ENCODE measurements around the gene RPSA. TPM values are rescaled to one million over a fixed set of nuclear protein-coding genes. Genes with fewer than 3 reads are reported as not detected.
A peak's percentile ranks its signal among the peaks of the same experiment; 100 is the strongest.

RPSA gene
- polyA plus RNA-seq, 2 of the 4 experiments (the other 2 are of a cell fraction) = 2,484 to 3,141 TPM

DNA sequence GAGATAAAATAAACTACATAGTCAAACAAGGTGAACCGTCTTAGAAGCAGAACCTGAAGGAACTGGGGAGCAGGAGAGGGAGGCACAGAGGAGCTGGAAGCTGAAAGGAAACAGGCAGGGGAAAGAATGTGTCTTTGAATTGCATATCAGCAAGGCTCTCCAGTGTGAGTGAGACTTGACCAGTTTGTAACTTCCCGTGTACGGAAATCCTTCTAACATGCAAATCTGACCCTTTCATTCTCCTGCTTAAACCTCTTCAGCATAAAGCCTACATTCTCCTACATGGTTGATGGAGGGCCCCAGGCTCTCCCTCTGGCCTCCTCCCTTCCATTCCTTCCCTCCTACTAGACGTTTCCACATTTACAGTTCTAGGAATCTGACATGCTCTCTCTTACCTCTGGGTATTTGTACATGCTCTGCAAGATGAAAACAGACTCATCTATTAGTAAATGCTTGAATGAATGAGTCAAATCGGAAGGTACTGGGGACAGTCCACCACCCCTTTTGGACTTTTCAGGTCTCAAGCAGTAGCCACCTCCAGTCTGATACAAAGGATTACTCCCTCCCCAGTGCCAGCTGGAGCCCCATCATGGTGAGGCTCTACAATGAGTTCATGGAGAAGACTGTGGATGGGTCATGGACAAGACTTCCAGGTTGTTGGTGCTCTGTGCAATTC, 29.4 kb upstream of the RPSA start:
- H3K27ac ChIP-seq = no peak overlapping the region
- H3K4me2 ChIP-seq = no peak overlapping the region
- WGBS (ENCODE audit: missing lambda C conversion rate) = 41% methylated on average over 5 of the region's 5 CpGs
- no peaks in the 10 kb centered on the region for H3K9me3 ChIP-seq
- no peak overlapping the region for H3K4me3 ChIP-seq
- FAIRE-seq (no peak), DNase-seq (ENCODE audit: low read depth in 1 of 2, low spot score in 1 of 2) (no peak), ATAC-seq (no peak)
- ChIA-PET POLR2A (no interaction called here), CTCF (interaction anchor here (1.3 to 2.5 kb wide), 4 partner anchors 10 to 187 kb away, joined by 3 to 8 read pairs (median 4); partner anchors contain the start of gene XIRP1)
- TF ChIP-seq ZSCAN20 (CRISPR knock-in tag; IDR thresholded peaks at IDR 0.05) = no peak
- no peak for TF ChIP-seq TP53 (CRISPR knock-in tag; IDR thresholded peaks at IDR 0.05)
- no peak for TF ChIP-seq CBX8 (IDR thresholded peaks at IDR 0.05)
- TF ChIP-seq KDM5A (IDR thresholded peaks at IDR 0.05) = no peak
- no peak for TF ChIP-seq FOSB (CRISPR knock-in tag; IDR thresholded peaks at IDR 0.05)
- H3K4me1 ChIP-seq = no peaks in the 10 kb centered on the region

- CTCF ChIA-PET = interaction anchor here (0.9 to 2.5 kb wide), 11 partner anchors 9 to 251 kb away, joined by 3 to 9 read pairs (median 4); partner anchors contain the start of genes CX3CR1 and XIRP1
Observed at GRCh38 chr3:39378088-39378487, 28.4 kb upstream of the RPSA start.

DNA sequence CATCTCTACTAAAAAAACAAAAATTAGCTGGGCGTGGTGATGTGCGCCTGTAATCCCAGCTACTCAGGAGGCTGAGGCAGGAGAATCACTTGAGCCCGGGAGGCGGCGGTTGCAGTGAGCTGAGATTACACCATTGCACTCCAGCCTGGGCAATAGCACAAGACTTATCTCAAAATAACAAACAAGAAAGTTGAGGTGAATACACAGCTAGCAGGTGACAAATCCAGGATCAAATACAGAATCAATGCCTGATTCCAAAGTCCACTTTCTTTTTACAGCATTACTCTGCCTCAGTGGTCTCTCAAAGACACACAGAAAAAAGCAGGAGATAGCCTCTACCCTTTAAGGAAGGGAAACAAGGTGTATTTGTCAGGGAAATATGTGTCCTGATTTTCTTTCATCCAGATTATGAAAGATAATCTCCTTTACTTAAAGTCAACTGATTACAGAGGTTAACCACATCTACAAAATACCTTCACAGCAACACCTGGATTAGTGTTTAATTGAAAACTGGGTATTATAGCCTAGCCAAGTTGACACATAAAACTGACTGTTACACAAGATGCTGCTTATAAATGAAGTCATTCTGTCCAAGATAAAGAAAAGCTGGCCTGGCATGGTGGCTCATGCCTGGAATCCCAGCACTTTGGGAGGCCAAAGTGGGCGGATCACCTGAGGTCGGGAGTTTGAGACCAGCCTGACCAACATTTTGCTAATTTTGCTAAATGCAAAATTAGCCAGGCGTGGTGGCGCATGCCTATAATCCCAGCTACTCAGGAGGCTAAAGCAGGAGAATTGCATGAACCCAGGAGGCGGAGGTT, 27.4 kb upstream of the RPSA start:
- Histone ChIP-seq H3K4me1 (peaks cover 5% of the 10 kb centered on the region; the same call in 1 of the 3 replicates), H3K4me2 (no peak overlapping the region), H3K4me3 (no peak overlapping the region), H3K9me3 (no peaks in the 10 kb centered on the region), H3K27ac (no peak overlapping the region)
- DNase-seq (ENCODE audit: low read depth in 1 of 2, low spot score in 1 of 2) (no peak), ATAC-seq (no peak), FAIRE-seq (no peak)
- ChIA-PET CTCF (interaction anchor here (1.3 to 2.5 kb wide), 4 partner anchors 87 to 190 kb away, joined by 4 to 8 read pairs (median 6); partner anchors contain the start of gene CX3CR1), POLR2A (no interaction called here)
- WGBS (ENCODE audit: missing lambda C conversion rate) = 83% methylated on average over 10 of the region's 10 CpGs
- TF ChIP-seq EP300 (IDR thresholded peaks at IDR 0.05) (no peak), ZFP36 (IDR thresholded peaks at IDR 0.05; ENCODE audit: borderline replicate concordance, partially characterized antibody) (no peak), JUN (IDR thresholded peaks at IDR 0.05) (no peak), HES2 (IDR thresholded peaks at IDR 0.05) (no peak), CTCF (IDR thresholded peaks at IDR 0.05) (no peak), HEYL (CRISPR knock-in tag; IDR thresholded peaks at IDR 0.05) (no peak), MYC (IDR thresholded peaks at IDR 0.05; ENCODE audit: borderline replicate concordance, low read length) (no peak), ESRRA (IDR thresholded peaks at IDR 0.05; ENCODE audit: borderline replicate concordance, low read length) (no peak), RCOR1 (IDR thresholded peaks at IDR 0.05; ENCODE audit: low read depth, low read length) (no peak), HMGXB4 (CRISPR knock-in tag; IDR thresholded peaks at IDR 0.05; ENCODE audit: borderline replicate concordance) (no peak), ZC3H11A (IDR thresholded peaks at IDR 0.05) (no peak), TFCP2L1 (CRISPR knock-in tag; IDR thresholded peaks at IDR 0.05) (no peak), POLR2A (IDR thresholded peaks at IDR 0.05; ENCODE audit: low read length) (no peak)
- TF ChIP-seq, protein P1, sequence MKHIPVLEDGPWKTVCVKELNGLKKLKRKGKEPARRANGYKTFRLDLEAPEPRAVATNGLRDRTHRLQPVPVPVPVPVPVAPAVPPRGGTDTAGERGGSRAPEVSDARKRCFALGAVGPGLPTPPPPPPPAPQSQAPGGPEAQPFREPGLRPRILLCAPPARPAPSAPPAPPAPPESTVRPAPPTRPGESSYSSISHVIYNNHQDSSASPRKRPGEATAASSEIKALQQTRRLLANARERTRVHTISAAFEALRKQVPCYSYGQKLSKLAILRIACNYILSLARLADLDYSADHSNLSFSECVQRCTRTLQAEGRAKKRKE (CRISPR knock-in tag; IDR thresholded peaks at IDR 0.05; ENCODE audit: low read depth) = no peak

More at GRCh38 chr3:39378088-39378487, 28.4 kb upstream of the RPSA start:
- Histone ChIP-seq H3K9me3 (no peaks in the 10 kb centered on the region), H3K4me3 (no peak overlapping the region), H3K27ac (no peak overlapping the region), H3K4me1 (peaks cover 5% of the 10 kb centered on the region; the same call in 1 of the 3 replicates), H3K4me2 (no peak overlapping the region)
- ATAC-seq (peak; percentile 84 to 88), DNase-seq (ENCODE audit: low read depth in 1 of 2, low spot score in 1 of 2) (peak; percentile 47 to 65), FAIRE-seq (peak; percentile 18)
- POLR2A ChIA-PET = interaction anchor here (0.7 kb wide), 1 partner anchor 29 kb away, joined by 3 read pairs; the partner anchor contains the start of gene RPSA
- no peak for TF ChIP-seq KDM1A (IDR thresholded peaks at IDR 0.05; ENCODE audit: low read depth)
- peak; percentile 63 to 67 for TF ChIP-seq RAD21 (conservative IDR thresholded peaks at IDR 0.05 in 1 of 2, IDR thresholded peaks at IDR 0.05 in 1 of 2)
- TF ChIP-seq CTCF (IDR thresholded peaks at IDR 0.05) = peak; percentile 62
- TF ChIP-seq SMC3 (IDR thresholded peaks at IDR 0.05) = 0 out of 3 replicates have a peak, but pooled peaks have one; percentile 19
- 14% methylated on average over 4 of the region's 4 CpGs for WGBS (ENCODE audit: missing lambda C conversion rate)
